Putamen (tissue), 1 donor: Measurements from ENCODE around the gene C22orf31.
A peak's percentile ranks its signal among the peaks of the same experiment; 100 is the strongest.
"Not testable (repeated sequence)": the region's sequence is repeated elsewhere in the genome, so short reads cannot be mapped to it uniquely, and the experiment has no call there.

Experiments
- DNase-seq: peaks from one replicate; pipeline ENCODE4 v3.0.0-alpha.2; 2016; ENCODE audit warnings: low spot score

C22orf31 gene

DNA sequence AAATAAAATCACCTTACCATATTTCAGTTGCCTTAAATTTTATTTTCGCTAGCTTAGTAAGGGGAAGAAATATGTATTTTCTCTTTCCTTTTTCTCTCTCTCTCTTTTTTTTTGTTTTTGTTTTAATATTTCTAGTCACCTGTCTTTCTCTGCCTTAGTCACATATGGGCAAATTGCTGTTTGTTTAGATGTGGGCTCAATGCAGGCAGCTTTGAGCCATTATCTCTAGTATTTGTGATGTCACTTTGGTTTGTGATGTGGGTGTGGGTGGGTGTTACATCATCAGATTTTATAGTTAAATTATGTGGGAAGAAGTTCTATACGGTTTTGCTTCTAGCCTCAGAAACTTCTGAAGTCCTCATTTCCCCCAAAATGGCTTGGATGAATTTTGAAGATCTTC is at the start of gene C22orf31:
Gene C22orf31 (minus strand): TSS at position 59 of the 400 bp plus-strand sequence. CDS start 39 bp downstream, at position 20.
- no peak for DNase-seq

DNA sequence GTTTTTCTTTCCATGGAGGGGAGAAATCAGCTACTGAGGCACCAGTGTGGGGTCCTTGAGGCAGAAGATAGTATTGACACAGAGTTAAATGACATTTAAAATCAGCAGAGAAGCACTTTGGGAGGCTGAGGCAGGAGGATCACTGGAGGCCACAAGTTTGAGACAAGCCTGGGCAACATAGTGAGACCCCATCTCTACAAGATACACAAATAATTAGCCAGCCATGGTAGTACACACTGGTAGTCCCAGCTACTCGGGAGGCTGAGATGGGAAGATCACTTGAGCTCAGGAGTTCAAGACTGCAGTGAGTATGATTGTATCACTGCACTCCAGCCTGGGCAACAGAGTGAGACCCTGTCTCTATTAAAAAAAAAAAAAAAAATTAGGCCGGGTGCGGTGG is 49.3 kb upstream of the C22orf31 start:
- DNase-seq, result no peak

DNA sequence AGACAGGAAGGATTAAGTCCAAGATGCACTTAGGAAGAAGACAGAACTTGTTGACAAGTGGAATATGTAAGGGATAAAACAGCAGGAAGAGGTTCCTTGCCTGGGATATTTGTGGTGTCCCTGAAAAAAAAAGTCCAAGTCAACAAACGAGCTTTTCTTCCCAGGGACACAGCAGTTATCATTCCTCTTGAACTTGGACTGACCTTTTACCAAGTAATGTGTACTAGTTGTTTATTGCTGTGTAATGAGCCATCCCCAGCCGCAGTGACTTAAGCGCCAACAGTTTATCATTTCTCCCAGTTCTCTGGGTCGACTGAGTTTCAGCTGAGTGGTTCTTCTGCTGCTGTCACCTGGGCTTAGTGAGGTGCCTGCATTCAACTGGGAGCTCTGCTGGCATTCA is 48.2 kb upstream of the C22orf31 start:
- no peak for DNase-seq

DNA sequence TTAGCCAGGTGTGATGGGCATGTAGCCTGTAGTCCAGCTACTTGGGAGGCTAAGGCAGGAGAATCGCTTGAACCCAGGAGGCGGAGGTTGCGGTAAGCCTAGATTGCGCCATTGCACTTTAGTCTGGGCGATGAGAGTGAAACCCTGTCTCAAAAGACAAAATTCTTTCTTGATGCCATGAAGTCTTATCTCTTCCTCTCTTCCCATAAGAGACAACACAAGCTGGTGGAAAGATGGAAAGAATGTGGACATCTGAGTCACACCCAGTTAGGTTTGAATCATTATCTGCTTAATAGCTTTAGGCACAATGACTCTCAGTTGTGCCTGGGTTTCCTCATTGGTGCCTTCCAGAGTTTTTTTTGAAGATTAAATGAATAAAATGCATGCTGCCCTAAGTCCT is 46.5 kb upstream of the C22orf31 start:
- no peak for DNase-seq

DNA sequence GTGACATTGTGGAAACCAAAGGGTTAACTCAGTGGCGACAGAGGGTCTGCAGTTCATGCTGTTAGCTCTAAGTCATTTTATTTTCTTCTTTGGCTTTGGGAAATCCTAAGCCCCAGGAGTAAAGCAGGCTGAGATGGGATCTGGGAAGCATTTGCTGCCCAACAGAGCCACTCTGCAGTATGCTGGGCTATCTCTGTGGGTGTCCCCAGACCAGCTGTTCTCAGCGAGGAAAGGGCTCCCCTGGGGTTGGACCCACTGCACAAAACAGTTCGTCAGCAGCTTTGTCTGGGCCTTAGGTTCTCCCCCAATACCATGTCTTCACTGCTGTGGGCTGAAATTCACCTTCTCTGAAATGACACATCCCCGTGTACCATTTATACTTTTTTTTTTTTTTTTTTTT is 45.2 kb upstream of the C22orf31 start:
- no peak for DNase-seq

DNA sequence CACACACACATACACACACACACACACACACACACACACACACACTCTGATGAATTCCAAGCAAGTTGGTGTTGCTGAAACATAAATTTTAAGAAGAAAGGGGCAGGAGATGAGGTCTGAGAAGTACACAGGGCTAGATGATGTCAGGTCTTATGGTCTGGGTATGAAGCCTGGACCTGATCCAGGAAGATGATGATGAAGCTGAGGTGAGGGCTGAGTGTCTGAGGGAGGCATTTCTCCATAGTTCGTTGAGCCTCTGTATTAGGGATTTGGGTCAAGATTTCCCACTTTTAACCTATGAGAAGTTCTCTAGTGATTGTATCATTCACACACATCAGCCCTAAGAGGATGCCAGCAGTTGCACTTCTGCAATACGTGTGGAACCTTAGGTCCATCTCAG is 43.8 kb upstream of the C22orf31 start:
- no peak for DNase-seq

DNA sequence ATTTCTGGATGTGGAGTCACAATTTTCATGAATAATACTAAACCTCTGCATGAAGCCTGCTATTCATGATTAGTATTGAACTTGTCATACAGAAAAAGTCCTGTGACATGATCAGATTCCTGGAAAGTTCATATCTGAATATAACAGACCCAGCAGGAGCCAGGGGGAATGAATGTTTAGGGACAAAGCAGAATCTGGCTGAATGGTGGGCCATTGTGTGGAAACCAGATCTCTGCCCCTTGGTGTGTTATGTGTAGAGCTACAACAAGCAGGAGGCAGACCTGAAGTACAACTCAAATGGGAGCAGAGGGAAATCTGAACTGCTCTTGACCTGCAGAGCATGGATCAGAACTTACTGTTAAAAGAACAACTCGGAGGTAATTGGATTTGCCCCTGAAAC is 41.5 kb upstream of the C22orf31 start:
- DNase-seq, result no peak

DNA sequence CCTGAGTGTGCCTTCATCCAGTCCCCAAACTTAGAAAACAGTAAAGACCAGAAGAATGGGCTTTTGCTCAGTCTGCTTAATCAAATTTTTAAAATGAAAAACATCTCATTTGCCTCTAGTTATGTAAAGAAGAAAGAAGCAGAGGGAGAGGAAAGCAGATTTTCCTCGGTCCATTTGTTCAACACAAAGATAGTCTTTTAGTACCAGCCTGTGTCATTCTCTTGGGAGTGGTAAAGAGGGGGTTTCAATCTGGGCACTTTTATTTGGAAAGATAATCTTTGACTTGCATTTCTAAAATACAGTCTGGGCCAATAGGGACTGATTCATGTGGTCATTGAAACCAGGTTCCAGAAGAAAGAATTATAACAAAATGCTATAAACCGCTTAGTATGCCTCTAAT is 40.7 kb upstream of the C22orf31 start:
- DNase-seq, result no peak

DNA sequence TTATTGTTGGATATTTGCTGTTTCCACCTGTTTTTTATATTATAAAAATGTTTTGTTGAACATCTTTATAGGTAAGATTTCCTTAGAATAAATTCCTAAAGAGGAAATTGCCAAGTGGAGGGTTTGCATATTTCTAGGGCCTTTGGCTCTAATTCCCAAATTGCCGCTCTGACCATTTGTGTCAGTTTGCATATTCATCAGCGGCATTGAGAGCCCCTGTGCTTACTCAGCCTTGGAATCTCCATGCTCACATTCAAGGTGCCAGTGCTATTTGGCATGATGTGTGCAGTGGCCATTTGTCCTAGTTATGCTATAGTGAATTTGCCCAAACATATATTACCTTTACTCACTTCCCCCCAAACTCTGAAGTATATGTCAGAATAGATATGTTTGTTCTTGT is 36.7 kb upstream of the C22orf31 start:
- no peak for DNase-seq

DNA sequence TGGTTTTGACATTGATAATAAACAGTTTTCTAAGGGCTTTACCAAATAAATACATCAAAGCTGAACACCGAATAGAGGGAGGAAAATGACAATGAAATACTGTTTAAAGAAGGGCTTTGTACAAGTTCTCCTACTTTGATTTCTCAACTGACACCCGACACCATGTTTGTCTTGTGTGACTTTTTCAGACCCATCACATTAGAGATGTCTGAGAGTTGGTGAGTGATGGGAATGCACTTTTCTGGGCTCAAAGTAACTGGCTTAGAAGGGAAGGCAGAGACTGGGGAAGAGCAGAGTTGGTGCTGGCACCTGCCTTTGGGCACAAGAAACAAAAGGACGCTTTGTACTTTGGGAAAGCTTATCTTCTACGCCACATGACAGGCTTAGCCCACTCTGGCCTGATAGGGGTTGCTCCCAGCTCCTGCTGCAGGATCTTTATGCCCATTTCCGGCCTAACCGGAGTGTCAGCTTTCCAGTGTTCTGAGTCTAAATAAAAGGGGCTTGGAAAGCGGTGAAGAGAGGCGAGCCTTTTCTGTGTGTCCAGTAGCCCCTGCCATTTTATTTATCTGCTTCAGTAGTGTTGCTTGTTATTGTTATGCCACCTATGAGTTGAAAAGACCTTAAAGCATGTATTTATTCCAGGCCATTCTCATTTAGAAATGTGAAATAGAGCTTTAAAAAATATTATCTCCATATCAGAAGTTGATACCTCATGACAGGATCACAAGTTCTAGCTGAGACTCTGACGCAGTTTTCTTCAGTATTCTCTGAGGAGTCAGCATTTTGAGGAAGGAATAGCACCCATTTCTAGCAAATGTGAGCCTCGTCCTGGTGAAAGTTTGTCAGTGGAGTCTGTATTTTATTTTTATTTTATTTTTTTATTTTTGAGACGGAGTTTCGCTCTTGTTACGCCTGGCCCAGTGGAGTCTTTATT is 35.4 kb upstream of the C22orf31 start:
- DNase-seq, result no peak

DNA sequence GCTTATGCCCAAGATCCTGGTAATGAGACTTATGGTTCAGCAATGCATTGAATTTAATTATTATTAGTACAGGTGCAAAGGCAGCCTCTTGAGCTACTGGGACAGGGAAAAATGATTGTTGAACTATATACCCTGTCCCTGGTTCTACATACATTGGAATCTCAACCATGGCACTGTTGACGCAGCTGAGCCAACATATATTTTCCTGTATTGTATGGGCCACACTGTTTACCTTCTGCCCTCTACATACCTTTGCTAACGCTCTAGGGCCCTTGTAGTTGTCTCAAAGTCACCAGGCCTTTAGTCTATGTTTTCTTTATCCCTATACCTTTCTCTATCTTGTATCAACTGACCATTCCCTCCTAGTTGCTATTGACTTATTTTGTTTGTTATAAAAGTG is 33.8 kb upstream of the C22orf31 start:
- no peak for DNase-seq

DNA sequence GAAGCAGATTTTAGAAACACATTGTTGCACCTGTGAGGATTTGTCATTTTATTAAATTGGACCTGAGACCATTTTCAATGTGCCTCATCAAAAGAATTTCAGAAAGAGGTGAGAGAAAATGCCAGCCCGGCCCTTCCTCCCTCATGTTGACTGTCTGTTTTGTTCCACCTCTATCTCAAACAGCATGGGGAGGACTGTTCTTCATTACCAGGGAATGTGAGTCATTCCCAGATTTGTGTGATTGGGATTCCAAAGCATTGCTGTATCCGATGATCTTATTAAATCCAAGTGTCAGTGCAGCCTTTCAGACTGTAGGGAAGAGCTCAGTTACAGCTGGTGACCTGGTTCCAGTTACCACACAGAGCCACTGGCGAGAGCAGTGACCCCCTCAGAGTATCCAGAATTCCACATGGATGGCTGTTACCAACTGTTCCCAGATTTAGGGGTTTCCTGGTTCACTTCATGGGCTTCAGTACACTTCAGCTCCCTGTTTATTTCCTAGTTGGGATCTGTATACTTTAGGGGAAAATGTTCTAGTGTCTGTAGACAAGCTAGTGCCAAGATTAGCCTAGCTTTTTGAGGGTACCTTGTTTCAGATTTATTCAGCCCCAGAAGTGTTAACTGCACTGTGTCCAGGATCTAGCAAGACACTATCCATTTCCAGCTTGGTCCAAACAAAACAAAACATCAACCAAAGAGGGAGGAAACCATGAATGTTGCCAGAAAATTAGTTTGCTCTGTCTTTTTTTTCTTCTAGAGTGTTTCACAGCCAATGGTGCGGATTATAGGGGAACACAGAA is 32.1 kb upstream of the C22orf31 start:
- DNase-seq, result peak; percentile 62

DNA sequence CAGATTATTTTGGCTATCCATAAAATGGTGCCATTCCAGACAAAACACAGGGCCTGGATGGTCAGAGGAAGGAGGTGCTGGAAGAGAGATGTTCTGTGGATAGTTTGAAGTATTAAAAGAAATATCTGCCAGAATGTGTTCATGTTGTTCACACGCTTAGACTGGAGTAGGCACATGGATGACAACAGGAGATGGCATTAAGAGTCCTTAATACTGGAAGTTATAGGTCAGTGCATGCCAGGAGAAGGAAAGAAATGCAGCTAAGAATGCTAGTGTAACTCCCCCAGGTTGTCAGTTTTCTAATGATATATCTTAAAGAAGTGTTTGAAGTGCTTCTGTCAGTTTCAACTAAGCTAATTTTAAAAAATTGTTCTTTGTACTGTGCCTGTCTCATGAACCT is 31.4 kb upstream of the C22orf31 start:
- peak; percentile 45 for DNase-seq

DNA sequence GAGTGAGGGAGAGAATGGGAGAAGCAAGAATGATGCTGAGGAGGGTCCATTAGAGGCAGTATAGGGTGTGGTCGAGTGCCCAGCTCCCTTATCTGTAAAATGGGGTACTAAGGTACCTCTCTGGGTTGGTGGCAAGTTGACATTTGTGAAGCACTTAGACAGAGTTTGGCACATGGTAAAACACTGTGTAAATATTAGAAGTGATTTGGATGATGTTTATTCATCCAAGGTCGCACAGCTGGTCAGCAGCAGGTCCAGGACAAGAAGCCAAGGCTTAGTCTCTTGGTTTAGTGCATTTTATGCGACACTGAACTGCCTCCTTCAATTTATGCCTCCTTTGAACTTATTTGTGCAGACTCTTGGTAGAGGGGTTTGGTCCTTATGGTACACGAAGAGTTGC is 30.6 kb upstream of the C22orf31 start:
- no peak for DNase-seq

DNA sequence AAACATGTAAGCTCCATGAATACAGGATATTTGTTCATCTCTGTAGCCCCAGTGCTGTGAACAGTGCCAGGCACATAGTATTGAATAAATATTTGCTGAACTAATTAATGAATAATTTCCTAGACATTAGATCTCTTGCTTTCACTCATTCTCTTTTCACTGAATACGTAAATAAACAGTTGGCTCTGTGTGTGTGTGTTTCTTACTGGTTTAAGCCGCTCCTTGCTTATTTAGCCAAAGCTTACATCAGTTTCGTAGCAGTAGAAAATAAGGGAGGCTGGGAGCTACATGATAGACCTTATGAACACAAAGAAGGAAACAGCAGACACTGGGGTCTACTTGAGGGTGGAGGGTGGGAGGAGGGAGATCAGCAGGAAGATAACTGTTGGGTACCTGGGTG is 28.4 kb upstream of the C22orf31 start:
- no peak for DNase-seq

DNA sequence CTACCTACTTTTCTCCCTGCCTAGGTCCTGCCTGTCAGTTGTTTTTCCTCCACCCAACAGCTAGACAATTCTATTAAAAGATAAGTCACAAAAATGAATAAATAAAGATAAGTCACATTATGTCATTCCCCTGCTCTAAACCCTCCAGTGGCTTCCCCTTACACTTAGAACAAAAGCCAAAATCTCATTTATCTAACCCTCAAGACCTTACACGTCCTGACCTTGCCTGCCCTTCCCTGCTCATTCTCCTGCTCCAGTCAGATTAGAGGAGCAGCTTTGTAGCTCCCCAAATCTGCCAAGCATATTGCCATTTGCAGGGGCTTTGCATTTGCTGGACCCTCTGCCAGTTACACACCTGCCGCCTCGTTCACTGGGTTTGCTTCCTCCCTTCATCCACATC is 27.9 kb upstream of the C22orf31 start:
- no peak for DNase-seq

DNA sequence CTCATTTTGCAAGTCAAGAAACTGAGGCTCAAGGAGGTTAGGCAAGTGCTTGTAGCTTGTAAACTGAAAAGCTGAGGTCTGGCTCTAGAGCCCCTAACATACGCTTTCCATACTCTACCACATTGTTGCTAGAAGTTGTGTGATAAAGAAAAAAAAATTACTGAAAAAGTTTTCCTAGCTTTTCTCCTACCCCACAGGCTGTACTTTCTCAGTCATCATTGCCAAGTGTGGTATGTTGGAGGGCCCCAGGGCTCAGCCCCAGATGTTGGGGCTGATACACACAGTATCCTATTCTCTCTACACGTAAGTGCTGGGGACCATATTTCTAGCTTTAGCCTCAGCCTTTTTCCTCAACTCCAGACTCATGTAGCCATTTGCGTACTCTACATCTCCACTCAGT is 27.2 kb upstream of the C22orf31 start:
- DNase-seq, result no peak

DNA sequence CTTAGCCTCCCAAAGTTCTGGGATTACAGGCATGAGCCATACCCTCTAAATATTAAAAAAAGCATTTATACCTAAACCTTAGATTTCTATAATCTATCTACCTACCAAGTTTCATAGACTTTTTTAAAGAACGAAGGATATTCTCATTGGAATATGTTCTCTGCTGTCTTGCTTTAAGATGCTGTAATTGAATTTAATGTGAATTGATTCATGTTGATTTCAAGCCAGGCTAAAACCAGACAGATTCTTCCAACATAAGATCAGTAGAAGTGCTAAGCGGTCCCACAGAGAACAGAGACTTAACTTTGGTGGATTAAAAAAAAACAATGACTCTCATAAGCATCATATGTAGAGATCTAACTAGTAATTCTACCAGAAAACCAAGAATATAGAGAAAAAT is 25.4 kb upstream of the C22orf31 start:
- no peak for DNase-seq

DNA sequence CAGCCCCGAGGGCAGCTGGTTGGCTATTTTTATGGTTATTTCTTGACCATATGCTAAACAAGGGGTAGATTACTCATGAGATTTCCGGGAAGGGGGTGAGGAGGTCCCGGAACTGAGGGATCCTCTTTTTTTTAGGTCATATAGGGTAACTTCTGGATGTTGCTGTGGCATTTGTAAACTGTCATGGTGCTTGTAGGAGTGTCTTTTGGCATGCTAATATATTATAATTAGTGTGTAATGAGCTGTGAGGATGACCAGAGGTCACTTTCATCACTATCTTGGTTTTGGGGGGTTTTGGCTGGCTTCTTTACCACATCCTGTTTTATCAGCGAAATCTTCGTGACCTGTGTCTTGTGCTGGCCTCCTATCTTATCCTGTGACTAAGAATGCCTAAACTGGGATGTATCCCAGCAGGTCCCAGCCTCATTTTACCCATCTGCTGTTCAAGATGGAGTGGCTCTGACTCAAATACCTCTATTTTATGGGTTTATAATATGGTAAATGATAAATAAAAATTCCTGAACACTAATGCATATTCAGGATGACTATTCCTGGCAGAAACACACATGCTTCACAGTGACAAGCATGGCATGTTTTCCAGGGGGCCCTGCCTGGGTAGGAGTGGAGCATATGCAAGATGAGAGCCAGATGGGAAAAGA is 22.4 kb upstream of the C22orf31 start:
- DNase-seq, result no peak

DNA sequence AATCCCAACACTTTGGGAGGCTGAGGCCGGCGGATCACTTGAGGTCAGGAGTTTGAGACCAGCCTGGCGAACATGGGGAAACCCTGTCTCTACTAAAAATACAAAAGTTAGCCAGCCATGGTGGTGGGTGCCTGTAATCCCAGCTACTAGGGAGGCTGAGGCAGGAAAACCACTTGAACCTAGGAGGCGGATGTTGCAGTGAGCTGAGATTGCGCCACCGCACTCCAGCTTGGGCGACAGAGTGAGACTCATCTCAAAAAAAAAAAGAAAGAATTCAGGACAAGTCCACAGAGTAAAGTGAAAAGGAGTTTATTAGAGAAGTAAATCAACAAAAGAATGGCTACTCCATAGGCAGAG is 21.9 kb upstream of the C22orf31 start:
- not testable (repeated sequence) for DNase-seq

DNA sequence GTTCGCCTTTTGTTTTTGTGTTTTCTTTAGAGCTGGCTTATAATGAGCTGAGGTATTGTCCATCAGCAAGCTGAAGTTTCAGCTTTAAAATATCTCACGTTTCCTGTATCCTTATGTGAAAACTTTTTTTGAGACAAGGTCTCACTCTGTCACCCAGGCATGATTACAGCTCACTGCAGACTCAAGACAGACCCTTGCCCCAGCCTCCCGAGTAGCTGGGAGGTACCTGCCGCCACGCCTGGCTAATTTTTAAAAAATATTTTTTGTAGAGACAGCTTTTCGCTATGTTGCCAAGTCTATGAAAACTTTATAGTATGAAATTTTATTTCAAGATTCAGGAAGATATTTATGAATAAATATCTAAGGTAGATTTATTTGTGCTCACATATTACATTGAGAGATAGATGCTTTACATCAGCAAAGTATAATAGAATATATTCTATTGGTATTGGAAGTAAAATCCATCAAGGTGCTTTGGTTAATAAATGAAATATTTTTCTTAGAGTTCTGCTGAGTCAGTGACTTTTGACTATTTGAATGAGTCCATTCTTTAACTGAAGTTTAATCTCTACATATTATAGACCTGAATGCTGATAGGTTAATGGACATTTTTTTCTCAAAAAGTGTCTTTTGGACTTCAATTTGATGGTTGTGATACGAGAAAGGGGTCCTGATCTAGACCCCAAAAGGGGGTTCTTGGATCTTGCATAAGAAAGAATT is 21.4 kb upstream of the C22orf31 start:
- no peak for DNase-seq
